WI38 (cell line): ENCODE data around the gene KICS2.
"Not testable (repeated sequence)": the region's sequence is repeated elsewhere in the genome, so short reads cannot be mapped to it uniquely, and the experiment has no call there.

Experiments
- H3K4me3 ChIP-seq: 2 replicates; pipeline ENCODE4 v1.5.1; 2011; ENCODE audit warnings: low read depth, mild to moderate bottlenecking, control low read depth, low read length
- TF ChIP-seq, protein P1 (sequence below): IDR thresholded peaks from 2 replicates; pipeline ENCODE4 v1.5.1; 2012; ENCODE audit warnings: low read depth, mild to moderate bottlenecking, control low read depth, low read length

KICS2 gene

DNA sequence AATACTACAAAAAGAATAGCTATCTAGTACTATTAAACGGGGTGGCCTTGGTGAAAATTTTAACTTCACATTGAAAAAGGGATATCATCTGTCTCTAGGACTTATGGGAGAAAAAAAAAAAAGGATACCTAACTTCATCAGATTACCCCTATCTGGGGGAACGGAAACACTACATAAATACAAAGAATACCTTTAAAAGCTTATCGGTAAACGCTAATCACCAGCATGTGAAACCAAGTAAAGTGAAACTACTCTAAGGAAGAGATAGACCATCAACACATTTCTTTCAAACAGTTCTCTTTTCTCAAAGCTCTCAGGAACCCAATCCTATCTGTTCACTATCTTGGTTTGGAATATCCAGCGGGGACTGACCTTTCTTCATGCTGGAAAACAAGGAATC, 3.5 kb downstream of the KICS2 start:
- no peak overlapping the region for H3K4me3 ChIP-seq
- TF ChIP-seq, protein P1, sequence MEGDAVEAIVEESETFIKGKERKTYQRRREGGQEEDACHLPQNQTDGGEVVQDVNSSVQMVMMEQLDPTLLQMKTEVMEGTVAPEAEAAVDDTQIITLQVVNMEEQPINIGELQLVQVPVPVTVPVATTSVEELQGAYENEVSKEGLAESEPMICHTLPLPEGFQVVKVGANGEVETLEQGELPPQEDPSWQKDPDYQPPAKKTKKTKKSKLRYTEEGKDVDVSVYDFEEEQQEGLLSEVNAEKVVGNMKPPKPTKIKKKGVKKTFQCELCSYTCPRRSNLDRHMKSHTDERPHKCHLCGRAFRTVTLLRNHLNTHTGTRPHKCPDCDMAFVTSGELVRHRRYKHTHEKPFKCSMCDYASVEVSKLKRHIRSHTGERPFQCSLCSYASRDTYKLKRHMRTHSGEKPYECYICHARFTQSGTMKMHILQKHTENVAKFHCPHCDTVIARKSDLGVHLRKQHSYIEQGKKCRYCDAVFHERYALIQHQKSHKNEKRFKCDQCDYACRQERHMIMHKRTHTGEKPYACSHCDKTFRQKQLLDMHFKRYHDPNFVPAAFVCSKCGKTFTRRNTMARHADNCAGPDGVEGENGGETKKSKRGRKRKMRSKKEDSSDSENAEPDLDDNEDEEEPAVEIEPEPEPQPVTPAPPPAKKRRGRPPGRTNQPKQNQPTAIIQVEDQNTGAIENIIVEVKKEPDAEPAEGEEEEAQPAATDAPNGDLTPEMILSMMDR: no peak

DNA sequence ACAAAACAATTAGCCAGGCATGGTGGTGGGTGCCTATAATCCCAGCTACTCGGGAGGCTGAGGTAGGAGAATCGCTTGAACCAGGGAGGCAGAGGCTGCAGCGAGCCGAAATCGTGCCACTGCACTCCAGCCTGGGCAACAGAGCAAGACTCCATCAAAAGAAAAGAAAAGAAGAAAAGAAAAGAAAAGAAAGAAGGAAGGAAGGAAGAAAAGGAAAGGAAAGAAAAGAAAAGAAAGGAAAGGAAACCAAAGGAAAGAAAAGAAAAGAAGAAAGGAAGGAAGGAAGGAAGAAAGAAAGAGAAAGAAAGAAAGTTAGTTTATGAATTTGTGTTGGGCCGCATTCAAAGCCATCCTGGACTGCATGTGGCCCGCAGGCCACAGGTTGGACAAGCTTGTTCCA, 4.5 kb downstream of the KICS2 start:
- H3K4me3 ChIP-seq: not testable (repeated sequence)

DNA sequence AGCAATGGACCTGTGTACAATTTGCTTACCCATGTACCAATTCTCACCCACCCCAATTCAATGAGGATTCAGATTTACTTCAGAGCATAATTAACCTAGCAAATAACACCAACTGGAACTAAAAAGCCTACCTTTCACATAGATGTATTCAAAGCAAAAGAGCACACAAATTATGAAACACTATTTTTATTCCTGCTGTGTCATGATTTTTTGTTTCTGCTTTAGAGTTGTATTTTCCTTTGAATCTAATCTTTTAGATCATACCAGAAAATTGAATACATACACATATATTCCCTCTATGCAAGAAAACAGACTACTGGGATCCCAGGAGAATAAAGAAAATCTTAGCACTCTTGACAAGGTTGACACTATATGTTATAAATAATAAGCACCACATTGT, 5.9 kb downstream of the KICS2 start:
- TF ChIP-seq, protein P1: no peak
- H3K4me3 ChIP-seq: no peak overlapping the region

DNA sequence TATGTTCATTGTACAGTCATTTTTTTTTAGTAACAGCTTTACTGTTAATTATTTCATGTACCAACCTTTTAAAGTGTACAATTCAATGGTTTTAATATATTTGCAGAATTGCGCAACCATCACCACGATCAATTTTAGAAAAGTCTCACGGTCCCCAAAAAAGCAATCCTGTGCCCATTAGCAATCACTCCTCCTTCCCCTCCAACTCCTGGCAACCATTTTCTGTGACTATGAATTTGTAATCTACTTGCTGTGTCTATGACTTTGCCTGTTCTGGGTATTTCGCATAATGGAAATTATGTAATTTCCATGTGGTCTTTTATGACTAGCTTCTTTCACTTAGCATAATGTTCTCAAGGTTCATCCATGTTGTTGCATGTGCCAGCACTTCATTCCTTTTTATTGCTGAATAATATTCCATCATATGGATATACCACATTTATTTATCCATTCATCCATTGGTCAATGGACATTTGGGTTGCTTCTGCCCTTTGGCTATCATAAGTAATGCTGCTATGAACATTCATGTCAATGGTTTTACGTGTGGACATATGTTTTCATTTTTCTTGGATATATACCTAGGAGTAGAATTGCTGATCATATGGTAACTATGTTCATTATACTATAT, 9.9 kb downstream of the KICS2 start:
- TF ChIP-seq, protein P1: no peak
- H3K4me3 ChIP-seq: no peak overlapping the region

DNA sequence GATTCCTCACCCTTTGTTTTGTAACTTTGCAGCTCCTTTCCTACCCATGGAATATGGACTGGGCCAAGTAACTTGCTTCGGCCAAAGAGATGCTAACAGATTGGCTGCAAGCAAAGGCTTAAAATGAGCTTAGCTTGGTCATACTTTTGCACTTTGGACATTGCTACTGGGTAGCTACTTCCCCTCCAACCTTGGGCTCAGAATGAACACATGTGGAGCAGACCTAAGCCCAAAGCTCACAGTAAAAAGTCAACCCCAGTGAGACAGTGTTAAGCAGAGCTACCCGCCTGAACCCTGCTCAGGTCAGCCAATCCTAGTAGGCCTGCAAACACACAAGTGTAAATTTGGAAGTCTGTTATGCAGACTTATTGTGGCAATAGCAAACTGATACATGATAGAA, 14.6 kb downstream of the KICS2 start:
- TF ChIP-seq, protein P1: no peak
- H3K4me3 ChIP-seq: no peak overlapping the region

DNA sequence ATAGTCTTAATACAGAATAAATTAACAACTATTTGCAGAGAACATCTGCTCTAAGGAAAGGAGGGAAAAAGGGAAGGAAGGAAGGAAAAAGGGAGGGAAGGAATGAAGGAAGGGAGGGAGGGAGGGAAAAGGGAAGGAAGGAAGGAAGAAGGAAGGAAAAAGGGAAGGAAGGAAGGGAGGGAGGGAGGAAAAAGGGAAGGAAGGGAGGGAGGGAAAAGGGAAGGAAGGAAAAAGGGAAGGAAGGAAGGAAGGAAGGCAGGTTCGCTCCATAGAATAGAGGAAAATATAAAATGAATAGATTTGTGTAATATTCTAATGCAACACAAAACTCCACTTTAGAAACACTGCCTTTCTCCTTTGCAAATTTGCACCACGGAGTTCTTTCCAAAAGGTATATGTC, 16.6 kb downstream of the KICS2 start:
- H3K4me3 ChIP-seq: no peak overlapping the region
- TF ChIP-seq, protein P1: no peak

DNA sequence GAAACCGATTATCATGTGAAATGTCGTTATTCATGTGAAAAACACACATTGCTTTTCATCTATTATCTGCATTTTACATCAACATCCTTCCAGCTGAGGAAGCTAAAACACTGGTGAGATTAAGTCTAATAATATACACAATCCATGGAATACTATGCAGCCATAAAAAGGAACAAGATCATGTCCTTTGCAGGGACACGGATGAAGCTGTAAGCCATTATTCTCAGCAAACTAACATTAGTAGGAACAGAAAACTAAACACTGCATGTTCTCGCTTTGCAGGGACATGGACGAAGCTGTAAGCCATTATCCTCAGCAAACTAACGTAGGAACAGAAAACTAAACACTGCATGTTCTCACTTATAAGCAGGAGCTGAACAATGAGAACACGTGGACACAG, 18.3 kb downstream of the KICS2 start:
- no peak overlapping the region for H3K4me3 ChIP-seq
- TF ChIP-seq, protein P1: no peak

DNA sequence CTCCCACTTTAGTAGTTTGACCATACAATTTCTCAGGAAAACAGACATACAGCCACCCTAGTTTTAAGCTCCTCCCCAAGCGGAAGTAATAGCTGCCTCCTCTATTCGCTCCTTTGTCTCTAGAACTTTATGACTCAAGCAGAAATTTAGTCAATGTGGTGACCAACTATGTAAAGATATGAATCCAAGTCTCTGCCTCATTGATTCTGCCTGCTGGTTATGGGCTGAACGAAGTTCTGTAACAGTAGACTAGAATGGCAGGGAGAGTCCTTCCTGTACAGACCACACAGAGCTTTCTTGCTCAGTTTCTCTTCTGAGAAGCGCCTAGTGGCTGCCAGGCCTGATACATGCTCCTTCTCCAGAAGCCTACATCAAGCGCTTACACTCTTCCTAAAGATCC, 19.1 kb downstream of the KICS2 start:
- TF ChIP-seq, protein P1: no peak
- H3K4me3 ChIP-seq: no peak overlapping the region

DNA sequence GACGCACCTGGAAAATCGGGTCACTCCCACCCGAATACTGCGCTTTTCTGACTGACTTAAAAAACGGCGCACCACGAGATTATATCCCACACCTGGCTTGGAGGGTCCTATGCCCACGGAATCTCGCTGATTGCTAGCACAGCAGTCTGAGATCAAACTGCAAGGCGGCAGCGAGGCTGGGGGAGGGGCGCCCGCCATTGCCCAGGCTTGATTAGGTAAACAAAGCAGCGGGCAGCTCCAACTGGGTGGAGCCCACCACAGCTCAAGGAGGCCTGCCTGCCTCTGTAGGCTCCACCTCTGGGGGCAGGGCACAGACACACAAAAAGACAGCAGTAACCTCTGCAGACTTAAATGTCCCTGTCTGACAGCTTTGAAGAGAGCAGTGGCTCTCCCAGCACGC, 26.3 kb downstream of the KICS2 start:
- not testable (repeated sequence) for H3K4me3 ChIP-seq
